GM18907 (cell line): ENCODE measurements around the gene CHRNA7.
"Not testable (repeated sequence)": the region's sequence is repeated elsewhere in the genome, so short reads cannot be mapped to it uniquely, and the experiment has no call there.

Source experiments
- ATAC-seq: cut with Tn5 transposase; IDR thresholded peaks from one replicate; pipeline ENCODE4 v1.9.1; 2021; ENCODE audit warnings: mild to moderate bottlenecking, moderate library complexity; ENCODE audit not compliant: unreplicated experiment

The CHRNA7 gene

GRCh38 chr15:32166270-32166669 lies 136.0 kb downstream of the CHRNA7 start:
- not testable (repeated sequence) for ATAC-seq

DNA sequence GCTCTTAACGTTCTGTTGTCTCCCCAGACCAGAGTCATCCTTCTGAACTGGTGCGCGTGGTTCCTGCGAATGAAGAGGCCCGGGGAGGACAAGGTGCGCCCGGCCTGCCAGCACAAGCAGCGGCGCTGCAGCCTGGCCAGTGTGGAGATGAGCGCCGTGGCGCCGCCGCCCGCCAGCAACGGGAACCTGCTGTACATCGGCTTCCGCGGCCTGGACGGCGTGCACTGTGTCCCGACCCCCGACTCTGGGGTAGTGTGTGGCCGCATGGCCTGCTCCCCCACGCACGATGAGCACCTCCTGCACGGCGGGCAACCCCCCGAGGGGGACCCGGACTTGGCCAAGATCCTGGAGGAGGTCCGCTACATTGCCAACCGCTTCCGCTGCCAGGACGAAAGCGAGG lies 137.6 kb downstream of the CHRNA7 start:
- ATAC-seq, result not testable (repeated sequence)

DNA sequence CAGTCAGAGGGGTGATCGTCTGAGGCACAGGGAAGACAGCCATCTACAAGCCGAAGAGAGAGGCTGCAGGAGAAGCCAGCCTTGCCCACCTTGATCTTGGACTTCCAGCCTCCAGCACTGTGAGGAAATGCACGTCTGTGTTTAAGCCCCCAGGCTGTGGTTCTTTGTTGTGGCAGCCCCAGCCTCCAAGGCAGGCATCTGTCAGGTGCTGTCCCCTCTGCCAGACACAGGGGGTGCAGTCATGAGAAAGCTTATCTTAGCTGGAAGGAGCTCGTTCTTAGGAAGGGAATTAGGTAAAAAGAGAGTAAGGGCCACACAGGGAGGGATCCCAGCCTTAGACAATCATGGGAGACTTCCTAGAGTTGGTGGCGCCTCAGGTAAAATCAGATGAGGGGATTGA lies 150.3 kb downstream of the CHRNA7 start:
- not testable (repeated sequence) for ATAC-seq

- not testable (repeated sequence) for ATAC-seq
Observed at GRCh38 chr15:32193780-32194179, 163.5 kb downstream of the CHRNA7 start.

GRCh38 chr15:32196206-32196605 lies 165.9 kb downstream of the CHRNA7 start:
- peak; percentile 85 for ATAC-seq

DNA sequence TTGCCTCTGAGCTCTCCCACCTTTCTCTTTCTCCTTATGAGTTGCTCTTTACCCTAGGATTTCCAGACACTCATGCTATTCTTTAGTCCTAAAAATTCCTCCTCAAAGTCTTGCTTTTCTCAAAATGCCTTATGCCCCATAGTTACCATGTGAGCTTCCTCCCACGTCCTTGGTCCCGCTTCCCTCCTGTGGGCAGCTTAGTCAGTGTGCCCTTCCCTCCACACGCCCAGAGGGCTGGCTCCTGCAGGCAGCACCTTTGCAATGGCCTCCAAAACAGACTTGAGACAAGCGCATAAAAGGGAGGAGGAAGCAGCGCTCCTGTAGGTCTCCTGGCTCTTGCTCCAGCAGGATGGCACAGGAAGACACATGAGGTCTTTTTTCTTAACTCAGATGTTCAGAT lies 168.6 kb downstream of the CHRNA7 start:
- ATAC-seq, result not testable (repeated sequence)

DNA sequence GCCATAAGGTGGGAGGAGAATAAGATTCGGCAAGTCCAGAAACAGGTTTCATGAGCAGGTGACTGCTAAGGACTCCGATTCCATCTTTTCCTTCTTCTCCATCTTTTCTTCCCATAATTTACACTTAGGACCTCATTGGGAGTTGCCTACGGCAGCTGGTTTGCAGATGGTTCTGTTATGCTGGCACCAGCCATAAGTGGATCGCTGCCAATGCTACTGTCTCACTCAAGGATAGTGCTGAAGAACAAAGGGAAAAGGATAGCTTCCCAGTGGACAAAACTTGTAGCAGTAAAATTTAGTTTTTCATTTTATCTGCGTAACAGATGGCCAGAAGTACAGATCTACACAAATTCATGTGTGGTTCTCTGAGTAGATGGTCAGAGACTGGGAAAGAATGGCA lies 178.8 kb downstream of the CHRNA7 start:
- not testable (repeated sequence) for ATAC-seq

DNA sequence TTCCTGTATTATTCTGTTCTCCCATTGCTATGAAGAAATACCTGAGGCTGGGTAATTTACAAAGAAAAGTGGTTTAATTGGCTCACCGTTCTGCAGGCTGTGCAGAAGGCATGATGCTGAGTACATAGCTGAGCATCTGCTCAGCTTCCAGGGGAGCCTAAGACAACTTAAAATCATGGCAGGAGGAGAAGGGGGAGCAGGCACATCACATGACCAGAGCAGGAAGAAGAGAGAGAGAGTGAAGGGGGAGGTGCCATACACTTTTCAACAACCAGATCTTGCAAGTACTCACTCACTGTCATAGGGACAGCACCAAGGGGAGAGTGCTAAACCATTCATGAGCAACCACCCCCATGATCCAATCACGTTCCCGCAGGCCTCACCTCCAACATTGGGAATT lies 188.4 kb downstream of the CHRNA7 start:
- ATAC-seq, result no peak
